K562 (cell line): Measurements from ENCODE around the gene SLC35E3. TPM values are rescaled to one million over a fixed set of nuclear protein-coding genes. Genes with fewer than 3 reads are reported as not detected.

ENCODE experiments used
- ATF3 ChIP-seq, 2 experiments: fragments of 450-650 bp in 1 of 2; sonication (generic) in 1 of 2; formaldehyde crosslinking in 1 of 2; IDR thresholded peaks in 1 of 2; conservative IDR thresholded peaks in 1 of 2; 2 replicates each; pipeline versions ENCODE4 v1.6.1 to v1.8.1; 2016 to 2023; ENCODE audit warnings: mild to moderate bottlenecking in 2 of 2, moderate library complexity in 2 of 2, inconsistent platforms in 1 of 2, missing genetic modification reagents in 1 of 2
- ATF4 ChIP-seq: fragments of 450-650 bp; formaldehyde crosslinking; IDR thresholded peaks from 2 replicates; pipeline ENCODE4 v1.4.0; 2022; ENCODE audit warnings: mild to moderate bottlenecking, moderate library complexity
- BMI1 ChIP-seq: fragments of 150-350 bp; IDR thresholded peaks from 2 replicates; pipeline ENCODE4 v1.6.1; 2014; ENCODE audit warnings: low read length
- BRD4 ChIP-seq: fragments of 200-600 bp; sonication (generic); IDR thresholded peaks from 2 replicates; pipeline ENCODE4 v1.6.1; 2017; ENCODE audit warnings: inconsistent platforms
- CREB3L1 ChIP-seq: fragments of 450-650 bp; IDR thresholded peaks from 2 replicates; pipeline ENCODE4 v1.6.1; 2014; ENCODE audit warnings: low read depth, mild to moderate bottlenecking, moderate library complexity, borderline replicate concordance
- ELF2 ChIP-seq: fragments of 250-450 bp; sonication (Bioruptor Pico); IDR thresholded peaks from 2 replicates; pipeline ENCODE4 v1.5.0; 2021; ENCODE audit warnings: mild to moderate bottlenecking
- HNRNPUL1 ChIP-seq: fragments of 200-400 bp; formaldehyde crosslinking; IDR thresholded peaks from 2 replicates; pipeline ENCODE4 v1.6.1; 2017; ENCODE audit warnings: low read length
- KAT7 ChIP-seq: sonication (generic); formaldehyde crosslinking; IDR thresholded peaks from 2 replicates; pipeline ENCODE4 v1.8.0; 2022; ENCODE audit warnings: missing genetic modification reagents, mild to moderate bottlenecking, borderline replicate concordance
- POLR3G ChIP-seq: IDR thresholded peaks from 2 replicates; pipeline ENCODE4 v1.6.1; 2011; ENCODE audit not compliant: insufficient read length, insufficient replicate concordance; ENCODE audit errors: extremely low read depth
- PRDM10 ChIP-seq: fragments of 450-650 bp; IDR thresholded peaks from 2 replicates; pipeline ENCODE4 v1.6.1; 2018; ENCODE audit not compliant: partially characterized antibody
- RUNX1 ChIP-seq: sonication (generic); IDR thresholded peaks from 2 replicates; pipeline ENCODE4 v1.6.1; 2016; ENCODE audit warnings: antibody characterized with exemption, low read depth
- SMAD3 ChIP-seq: fragments of 450-650 bp; formaldehyde crosslinking; conservative IDR thresholded peaks from 2 replicates; pipeline ENCODE4 v1.4.0; 2020; ENCODE audit warnings: mild to moderate bottlenecking
- SMC3 ChIP-seq: conservative IDR thresholded peaks from 2 replicates; pipeline ENCODE4 v1.6.1; 2011; ENCODE audit warnings: low read depth, low read length, improper control_type of control experiment; ENCODE audit not compliant: insufficient read depth
- STAT5A ChIP-seq: IDR thresholded peaks from 2 replicates; pipeline ENCODE4 v1.6.1; 2012; ENCODE audit warnings: low read length, inconsistent platforms, borderline replicate concordance
- TCF15 ChIP-seq: fragments of 250-450 bp; sonication (Bioruptor Pico); IDR thresholded peaks from 2 replicates; pipeline ENCODE4 v1.8.0; 2022; ENCODE audit warnings: moderate library complexity, mild to moderate bottlenecking, inconsistent platforms
- THRAP3 ChIP-seq: fragments of 450-650 bp; IDR thresholded peaks from 2 replicates; pipeline ENCODE4 v1.6.1; 2016; ENCODE audit warnings: mild to moderate bottlenecking, inconsistent platforms, borderline replicate concordance
- TRIM28 ChIP-seq: fragments of 450-650 bp; IDR thresholded peaks from 2 replicates; pipeline ENCODE4 v1.6.1; 2017
- ZBED1 ChIP-seq: IDR thresholded peaks from 2 replicates; pipeline ENCODE4 v1.6.1; 2014
- ZNF12 ChIP-seq: sonication (generic); formaldehyde crosslinking; IDR thresholded peaks from 2 replicates; pipeline ENCODE4 v1.4.0; 2020; ENCODE audit warnings: mild to moderate bottlenecking, missing genetic modification reagents
- ZNF57 ChIP-seq: fragments of 450-650 bp; formaldehyde crosslinking; IDR thresholded peaks from 2 replicates; pipeline ENCODE4 v1.4.0; 2020; ENCODE audit warnings: mild to moderate bottlenecking, moderate library complexity
- ZNF644 ChIP-seq: fragments of 200-800 bp; sonication (Bioruptor generic); IDR thresholded peaks from 2 replicates; pipeline ENCODE4 v1.6.1; 2016; ENCODE audit warnings: low read depth, missing genetic modification characterization, missing compliant biosample characterization
- ZNF766 ChIP-seq: fragments of 200-800 bp; sonication (Bioruptor generic); conservative IDR thresholded peaks from 2 replicates; pipeline ENCODE4 v1.6.1; 2016; ENCODE audit warnings: missing genetic modification characterization, missing compliant biosample characterization
- polyA plus RNA-seq, 8 experiments: library from polyadenylated mRNA; depleted of rRNA in 4 of 8; stranded (reverse) in 5 of 8; unstranded in 3 of 8; fragments of >200 nt; fragmentation: Nextera tagmentation in 2 of 8; fragmentation: Illumina TruSeq in 1 of 8; extraction: Ambion mirVana in 2 of 8; extraction: Trizol in 1 of 8; gene quantifications; 2 replicates each; pipeline versions ENCODE4 v1.2.1 to v1.2.3, GENCODE V29; 2011 to 2014; ENCODE audit warnings: inconsistent platforms in 1 of 8, missing spikeins in 1 of 8
- total RNA-seq, 7 experiments: library from RNA; depleted of rRNA in 6 of 7; stranded (reverse); fragments of >200 nt in 6 of 7; fragmentation: Illumina TruSeq in 2 of 7; extraction: Trizol in 2 of 7; gene quantifications; 2 replicates each; pipeline versions ENCODE4 v1.2.1 to v1.2.3, GENCODE V29; 2011 to 2021; ENCODE audit warnings: low replicate concordance in 1 of 7

The SLC35E3 gene
- total and polyA plus RNA-seq, 9 of the 15 experiments (the other 6 are each of a cell fraction or from before 2014, with no cell fraction given), result 1.2 to 5.9 (median 3.8) TPM

- TF ChIP-seq TCF15 (CRISPR knock-in tag) (no peak), STAT5A (no peak), THRAP3 (no peak), ATF4 (CRISPR knock-in tag) (no peak), TRIM28 (no peak), ZNF644 (tag) (no peak), HNRNPUL1 (no peak), BRD4 (no peak), POLR3G (no peak), ZNF766 (no peak), ZNF57 (CRISPR knock-in tag) (no peak), SMC3 (no peak), RUNX1 (no peak), KAT7 (no peak), PRDM10 (no peak), ZNF12 (CRISPR knock-in tag) (no peak; the same call in 1 of the 2 replicates), ELF2 (CRISPR knock-in tag) (no peak), SMAD3 (CRISPR knock-in tag) (no peak), BMI1 (no peak), ZBED1 (no peak), ATF3 (IDR thresholded peaks at IDR 0.05) (peak; percentile 62; the same call in 1 of the 2 replicates), ATF3 (CRISPR knock-in tag; conservative IDR thresholded peaks at IDR 0.05) (no peak), CREB3L1 (no peak)
Observed at GRCh38 chr12:68808388-68809189, 62.6 kb downstream of the SLC35E3 start (continued).
